Esophagus muscularis mucosa (tissue), 3 donors: ENCODE results near the gene ELOB.

Source experiments
- CTCF ChIP-seq, 3 experiments: fragments of 200-600 bp in 2 of 3; fragments of 450-650 bp in 1 of 3; sonication (generic) in 2 of 3; IDR thresholded peaks; one replicate each; pipeline ENCODE4 v1.5.1; 2017 to 2019; ENCODE audit warnings: antibody characterized with exemption in 3 of 3, mild to moderate bottlenecking in 2 of 3, moderate library complexity in 1 of 3
- POLR2A ChIP-seq: fragments of 450-650 bp; IDR thresholded peaks from one replicate; pipeline ENCODE4 v1.6.1; 2017; ENCODE audit warnings: antibody characterized with exemption, moderate library complexity, mild to moderate bottlenecking, low read depth
- POLR2AphosphoS5 ChIP-seq, 2 donors: sonication (generic); formaldehyde crosslinking; IDR thresholded peaks; one replicate each; pipeline ENCODE4 v1.6.1; 2017; ENCODE audit warnings: antibody characterized with exemption in 2 of 2

- TF ChIP-seq CTCF (IDR thresholded peaks at IDR 0.05) (no peak), POLR2A (no peak), POLR2AphosphoS5 (IDR thresholded peaks at IDR 0.05) (no peak)
These were observed 5.3 kb downstream of the ELOB start for GRCh38 chr16:2771496-2772402.
